Testis (tissue), 3 donors: ENCODE data around the gene SH2D1B. TPM values are rescaled to one million over a fixed set of nuclear protein-coding genes. Genes with fewer than 3 reads are reported as not detected.
A peak's percentile ranks its signal among the peaks of the same experiment; 100 is the strongest.

ENCODE experiments used
- DNase-seq: peaks from one replicate; pipeline ENCODE4 v3.0.0-alpha.2; 2019
- H3K27ac ChIP-seq, 2 donors: fragments of 200-600 bp; sonication (generic); one replicate each; pipeline ENCODE4 v1.5.1; 2019
- H3K27me3 ChIP-seq: fragments of 200-600 bp; sonication (generic); one replicate; pipeline ENCODE4 v1.5.1; 2019
- H3K36me3 ChIP-seq: fragments of 200-600 bp; sonication (generic); one replicate; pipeline ENCODE4 v1.5.1; 2017; ENCODE audit warnings: low read depth; ENCODE audit errors: missing control alignments
- H3K4me1 ChIP-seq: fragments of 200-600 bp; sonication (generic); one replicate; pipeline ENCODE4 v1.5.1; 2019
- H3K4me3 ChIP-seq, 2 donors: fragments of 200-600 bp; sonication (generic); one replicate each; pipeline ENCODE4 v1.5.1; 2017 to 2019
- H3K9me3 ChIP-seq: fragments of 200-600 bp; sonication (generic); one replicate; pipeline ENCODE4 v1.5.1; 2017
- CTCF ChIP-seq, 3 experiments: fragments of 450-650 bp in 2 of 3; fragments of 200-600 bp in 1 of 3; sonication (generic) in 1 of 3; IDR thresholded peaks; one replicate each; pipeline ENCODE4 v1.5.1; 2016 to 2019; ENCODE audit warnings: antibody characterized with exemption in 3 of 3, mild to moderate bottlenecking in 2 of 3, moderate library complexity in 1 of 3
- POLR2A ChIP-seq: fragments of 450-650 bp; IDR thresholded peaks from one replicate; pipeline ENCODE4 v1.6.1; 2017; ENCODE audit warnings: antibody characterized with exemption, mild to moderate bottlenecking, moderate library complexity
- WGBS, 2 donors: methylation state at CpG; one replicate each; pipeline ENCODE4 v1.1.5; 2018; 5-methylcytosine and 5-hydroxymethylcytosine counted together
- intact Hi-C: fragments of 100-400 bp; cut with DNase I; formaldehyde crosslinking; loops from one replicate; pipeline ENCODE4 v1.15.1; 2023; ENCODE audit warnings: low total_unique reads
- polyA plus RNA-seq: library from polyadenylated mRNA; stranded (reverse); fragments of 350-450 nt; fragmentation: Illumina TruSeq; extraction: RNeasy Lipid Tissue Mini Kit (QIAGEN cat#74804); gene quantifications from one replicate; pipeline ENCODE4 v1.2.3, GENCODE V29; 2014; ENCODE audit warnings: low read depth, low replicate concordance; ENCODE audit not compliant: insufficient read depth
- total RNA-seq, 2 donors: library from RNA; depleted of rRNA; stranded (reverse); fragments of >200 nt; gene quantifications; one replicate each; pipeline ENCODE4 v1.2.3, GENCODE V29; 2016

SH2D1B gene
- total and polyA plus RNA-seq, 3 donors from 2014 or later, result 0.59 to 1.3 (median 0.62) TPM

DNA sequence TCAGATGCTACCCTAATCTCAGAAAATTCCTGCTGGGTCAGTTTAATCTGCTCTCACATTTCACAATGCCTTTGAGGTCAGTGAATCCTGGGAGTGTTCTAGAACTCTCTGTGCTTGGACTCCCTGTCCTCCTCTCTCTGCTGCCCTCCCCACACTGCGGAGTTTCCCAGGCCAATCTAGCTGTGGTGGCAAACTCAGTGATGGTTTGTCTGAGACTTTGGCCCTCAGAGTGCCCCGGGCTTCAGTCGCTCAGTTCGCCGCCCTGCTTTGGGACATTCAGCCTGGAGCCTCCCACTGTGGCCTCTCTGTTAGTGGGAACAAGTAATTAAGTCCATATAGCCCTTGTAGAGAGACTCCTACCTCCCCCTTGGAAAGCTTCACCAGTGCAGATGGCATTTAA, 23.3 kb downstream of the SH2D1B start:
- H3K27ac ChIP-seq, result peak overlapping the region in 1 of 2 donors; percentile 81
- DNase-seq, result peak; percentile 64
- 73 to 75% methylated on average over 2 to 5 of the region's 5 CpGs for whole genome bisulfite sequencing, 2 donors

GRCh38 chr1:162388083-162388594, 23.8 kb downstream of the SH2D1B start:
- Histone ChIP-seq H3K27ac (peak overlapping the region in 1 of 2 donors; percentile 81), H3K27me3 (no peaks in the 10 kb centered on the region), H3K36me3 (no peaks in the 10 kb centered on the region), H3K4me3 (no peak overlapping the region), H3K4me1 (peaks cover 11% of the 10 kb centered on the region), H3K9me3 (no peaks in the 10 kb centered on the region)
- TF ChIP-seq POLR2A (no peak), CTCF (IDR thresholded peaks at IDR 0.05) (no peak)
- 86 to 92% methylated on average over 8 of the region's 8 CpGs for WGBS, 2 donors
- DNase-seq, result peak; percentile 11
- intact Hi-C loops, result no loop called here

More for the DNA sequence above, 23.3 kb downstream of the SH2D1B start:
- Histone ChIP-seq H3K9me3 (no peaks in the 10 kb centered on the region), H3K4me1 (peaks cover 11% of the 10 kb centered on the region), H3K4me3 (no peak overlapping the region), H3K36me3 (no peaks in the 10 kb centered on the region), H3K27me3 (no peaks in the 10 kb centered on the region)
- intact Hi-C loops, result no loop called here
- no peak for TF ChIP-seq POLR2A
- no peak for TF ChIP-seq CTCF (IDR thresholded peaks at IDR 0.05)

DNA sequence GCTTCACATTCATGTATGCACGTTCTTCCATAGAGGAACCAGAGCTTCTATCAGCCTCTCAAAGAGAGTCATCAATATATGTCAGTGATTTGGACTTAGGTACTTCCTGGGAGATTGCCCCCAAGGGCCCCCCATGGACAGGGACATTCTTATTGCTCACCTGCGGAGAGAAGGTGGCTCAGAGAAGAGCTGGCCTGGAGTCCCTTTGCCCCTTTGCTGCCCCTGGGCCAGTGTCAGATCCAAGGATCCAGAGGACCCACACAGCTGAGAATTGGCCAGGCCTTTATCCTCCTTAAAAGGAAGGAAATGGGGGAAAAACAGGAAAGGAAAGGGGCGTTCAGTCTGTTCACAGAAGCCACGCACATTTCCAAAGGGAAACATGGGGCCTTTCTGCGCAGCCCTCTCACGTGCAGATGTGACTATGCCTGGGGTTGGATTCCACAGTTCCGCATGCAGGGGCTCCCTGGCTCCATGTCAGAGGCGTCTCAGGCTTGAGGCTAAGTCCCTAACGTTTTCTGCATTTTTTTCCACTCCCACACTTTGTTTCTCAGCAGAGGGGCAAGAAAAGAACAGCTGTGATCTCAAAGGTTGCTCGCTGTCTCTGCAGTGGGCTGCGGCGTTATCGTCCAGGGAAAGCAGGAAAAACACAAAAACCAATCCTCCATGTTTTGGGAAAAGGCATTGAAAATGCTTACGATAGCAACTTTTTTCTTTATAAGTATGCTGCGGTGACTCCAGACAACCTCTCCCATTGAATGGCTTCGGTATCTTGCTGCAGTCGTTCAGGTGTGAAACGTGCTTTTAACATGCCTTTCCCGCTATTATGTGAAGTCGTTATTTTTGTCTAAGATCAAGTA, 24.5 kb downstream of the SH2D1B start:
- H3K36me3 ChIP-seq, result no peaks in the 10 kb centered on the region
- 70 to 73% methylated on average over 19 to 20 of the region's 20 CpGs for WGBS, 2 donors
- H3K9me3 ChIP-seq, result no peaks in the 10 kb centered on the region
- TF ChIP-seq CTCF (IDR thresholded peaks at IDR 0.05) (no peak), POLR2A (no peak)
- peaks cover 11% of the 10 kb centered on the region for H3K4me1 ChIP-seq
- peak; percentile 9 for DNase-seq
- no peaks in the 10 kb centered on the region for H3K27me3 ChIP-seq
- intact Hi-C loops, result no loop called here
- peak overlapping the region in 1 of 2 donors; percentile 81 for H3K27ac ChIP-seq
- no peak overlapping the region for H3K4me3 ChIP-seq

- Histone ChIP-seq H3K4me3 (no peak overlapping the region), H3K27ac (no peak overlapping the region), H3K36me3 (no peaks in the 10 kb centered on the region), H3K9me3 (no peaks in the 10 kb centered on the region), H3K27me3 (no peaks in the 10 kb centered on the region), H3K4me1 (peaks cover 11% of the 10 kb centered on the region)
- WGBS, 2 donors, result 83 to 85% methylated on average over 8 of the region's 8 CpGs
- DNase-seq, result no peak
- TF ChIP-seq POLR2A (no peak), CTCF (IDR thresholded peaks at IDR 0.05) (no peak)
- intact Hi-C loops, result no loop called here
These were observed 25.4 kb downstream of the SH2D1B start for GRCh38 chr1:162386292-162387225.
